ENCODE data around the gene ARPC2.

DNA sequence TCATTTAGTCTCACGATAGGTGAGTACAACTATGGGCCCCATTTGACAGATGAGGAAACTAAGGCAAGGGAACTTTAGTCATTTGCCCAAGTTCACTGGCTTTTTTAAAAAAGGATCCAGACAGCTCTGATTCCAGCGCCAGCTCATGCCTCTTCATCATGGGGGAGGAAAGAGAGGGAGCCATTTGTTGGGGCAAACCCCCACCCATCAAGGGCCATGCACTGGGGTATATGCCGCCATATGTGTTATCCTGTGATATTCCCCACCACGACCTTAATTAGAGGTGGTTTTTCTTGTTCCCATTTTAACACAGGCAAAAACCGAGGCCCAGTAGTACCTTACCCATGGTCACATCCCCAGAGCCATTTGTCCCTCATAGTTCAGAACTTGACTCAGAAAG, 43.2 kb downstream of the ARPC2 start:
- TF ChIP-seq CTCF (IDR thresholded peaks at IDR 0.05 in 2 of 3, conservative IDR thresholded peaks at IDR 0.05 in 1 of 3; ENCODE audit: control insufficient read depth in 2 of 3, extremely low read depth in 1 of 3, insufficient read depth in 1 of 3, low read depth in 3 of 3, low read length in 3 of 3) (no peak), NBN (IDR thresholded peaks at IDR 0.05) (no peak), ELK1 (IDR thresholded peaks at IDR 0.05; ENCODE audit: low read depth, low read length) (no peak), EGR1 (IDR thresholded peaks at IDR 0.05; ENCODE audit: borderline replicate concordance in 1 of 2, low read depth in 2 of 2, low read length in 2 of 2) (no peak), MXI1 (IDR thresholded peaks at IDR 0.05; ENCODE audit: low read depth, low read length) (no peak), ZNF274 (IDR thresholded peaks at IDR 0.05; ENCODE audit: insufficient read depth, insufficient read length) (no peak)

Measured in GM12878 (cell line).